GM18858 (cell line): ENCODE results near the gene POU2F2.
A peak's percentile ranks its signal among the peaks of the same experiment; 100 is the strongest.

Experiments used
- ATAC-seq: cut with Tn5 transposase; IDR thresholded peaks from one replicate; pipeline ENCODE4 v1.9.1; 2021; ENCODE audit not compliant: unreplicated experiment

Gene POU2F2

GRCh38 chr19:42132030-42132628 is at the start of gene POU2F2:
POU2F2 (minus strand) TSS chr19:42132446; CDS start chr19:42132411, 35 bp downstream.
- ATAC-seq, result peak; percentile 29

DNA sequence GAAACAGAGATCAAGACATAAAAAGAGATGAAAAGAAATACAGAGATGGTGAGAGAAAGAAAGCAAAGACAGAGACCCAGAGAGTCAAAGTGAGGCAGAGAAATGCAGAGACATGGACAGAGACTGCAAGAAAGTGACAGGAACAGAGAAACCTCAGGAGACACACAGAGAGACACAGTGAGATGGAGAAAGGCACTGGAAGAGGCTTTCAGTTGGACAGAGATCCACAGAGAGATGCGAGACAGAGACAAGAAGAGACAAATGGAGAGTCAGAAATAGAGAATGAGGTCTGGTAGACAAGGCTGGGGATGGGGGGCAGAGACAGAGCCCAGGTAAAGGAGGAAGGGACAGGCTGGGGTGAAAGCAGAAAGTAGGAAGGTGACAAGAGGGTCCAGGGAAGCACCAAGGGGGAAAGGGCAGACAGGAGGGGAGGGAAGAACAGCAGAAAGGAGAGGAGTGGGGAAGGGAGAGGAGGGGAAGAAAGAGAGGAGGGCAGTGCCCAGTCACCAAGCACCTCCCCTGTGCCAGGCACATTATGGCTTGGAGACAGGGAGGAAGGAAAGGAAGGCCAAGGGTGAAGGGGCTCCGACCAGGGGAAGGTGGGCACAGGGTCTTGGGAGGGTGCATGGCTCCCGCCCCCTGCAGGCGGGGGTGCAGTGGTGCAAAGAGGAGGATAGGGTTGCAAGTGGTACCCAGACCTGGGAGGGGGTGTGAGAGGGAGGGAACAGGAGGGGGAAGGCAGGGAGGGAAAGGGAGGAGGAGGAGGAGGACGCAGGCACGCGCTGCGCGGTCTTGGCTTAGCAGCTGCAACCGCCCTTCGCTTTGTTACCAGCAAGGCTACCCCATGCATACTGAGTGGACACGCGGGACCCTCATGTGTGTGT is 46.8 kb upstream of the POU2F2 start:
- no peak for ATAC-seq

- ATAC-seq, result no peak
Observed at GRCh38 chr19:42177686-42178019, 45.4 kb upstream of the POU2F2 start.

GRCh38 chr19:42176990-42177685 is 44.9 kb upstream of the POU2F2 start:
- no peak for ATAC-seq

- no peak for ATAC-seq
Observed at GRCh38 chr19:42176649-42176989, 44.4 kb upstream of the POU2F2 start.

DNA sequence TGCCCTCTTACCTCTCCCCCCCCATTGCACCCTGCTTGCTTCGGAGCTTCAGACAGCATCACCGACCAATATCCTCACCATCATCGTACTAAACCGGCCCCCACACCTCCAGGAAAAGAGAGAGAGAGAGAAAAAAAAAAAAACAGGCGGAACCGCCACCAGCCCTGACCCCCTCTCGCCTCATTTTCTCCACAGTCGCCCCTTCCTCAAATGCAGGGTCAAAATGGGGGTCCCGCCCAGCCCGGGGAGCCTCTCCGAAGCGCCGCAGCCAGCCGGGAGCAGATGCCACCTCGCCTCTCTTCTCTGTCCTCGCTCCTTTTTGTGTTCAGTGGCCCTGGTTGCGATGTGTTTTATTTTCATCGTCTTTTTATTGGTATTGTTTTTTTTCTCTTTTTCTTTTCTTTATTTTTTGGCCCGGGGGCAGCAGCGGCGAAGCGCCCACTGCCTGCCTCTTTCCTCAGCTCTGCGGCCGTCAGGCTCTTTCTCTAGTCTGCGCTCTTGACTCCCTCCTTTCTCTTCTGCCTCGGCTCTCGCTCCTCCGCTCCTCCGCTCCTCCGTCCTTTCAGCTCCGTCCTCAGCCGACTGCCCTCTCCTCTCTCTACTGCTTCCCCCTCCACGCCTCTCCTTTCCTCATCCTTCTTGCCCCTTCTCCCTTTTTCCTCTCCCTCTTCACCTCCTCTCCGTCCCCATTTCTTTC is 43.9 kb upstream of the POU2F2 start:
- no peak for ATAC-seq

DNA sequence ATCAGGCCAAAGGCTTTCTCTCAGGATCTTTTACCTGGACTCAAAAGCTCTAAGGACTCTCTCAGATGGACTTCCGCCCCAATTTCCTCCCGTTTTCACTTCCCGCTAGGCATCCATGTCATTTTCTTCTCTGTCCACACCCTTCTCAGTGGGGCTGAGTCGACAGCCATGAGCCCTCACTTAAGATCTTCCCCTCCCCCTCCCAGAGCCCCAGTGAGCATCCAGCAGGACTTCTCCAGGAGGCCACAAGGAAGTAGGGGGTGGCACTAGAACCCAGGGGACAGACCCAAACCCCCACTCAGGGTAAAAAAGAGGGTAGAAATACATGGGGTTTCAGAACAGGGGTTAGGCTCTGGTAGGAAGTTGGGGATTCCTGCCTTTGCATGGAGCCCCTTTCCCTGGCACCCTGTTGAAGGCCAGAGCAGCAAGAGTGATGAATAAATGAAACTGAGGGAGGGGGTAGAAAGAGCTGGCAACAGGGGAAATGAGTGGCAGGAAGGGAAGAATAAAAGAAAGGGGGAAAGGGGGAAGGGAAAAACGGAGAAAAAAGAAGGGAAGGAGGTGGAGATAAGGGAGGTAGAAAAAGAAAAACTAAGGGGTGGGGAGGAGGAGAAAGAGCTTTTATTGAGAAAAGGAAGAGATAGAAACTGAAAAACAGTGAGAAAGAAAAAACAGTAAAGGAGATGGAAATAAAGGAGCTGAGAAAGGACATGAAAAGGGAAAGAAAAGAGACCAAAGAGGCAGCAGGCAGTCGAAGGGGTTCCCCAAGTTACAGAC is 42.9 kb upstream of the POU2F2 start:
- no peak for ATAC-seq

DNA sequence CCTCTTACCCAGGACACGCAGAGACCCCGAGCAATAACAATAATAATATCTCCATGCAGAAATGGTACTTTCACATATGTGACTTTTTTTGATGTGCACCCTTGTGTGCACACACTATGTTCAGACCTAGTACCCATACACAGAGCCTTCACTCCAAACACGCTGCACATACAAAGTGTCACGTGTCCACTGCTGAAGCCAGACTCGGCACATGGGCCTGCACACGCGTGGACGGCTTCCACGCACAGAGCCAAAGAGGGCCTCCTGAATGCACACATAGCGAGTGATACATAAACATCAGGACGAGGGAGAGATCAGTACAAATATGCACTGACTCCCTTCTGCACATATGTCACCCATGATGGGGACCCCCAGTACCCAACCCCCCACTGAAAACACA is 41.9 kb upstream of the POU2F2 start:
- ATAC-seq, result no peak

DNA sequence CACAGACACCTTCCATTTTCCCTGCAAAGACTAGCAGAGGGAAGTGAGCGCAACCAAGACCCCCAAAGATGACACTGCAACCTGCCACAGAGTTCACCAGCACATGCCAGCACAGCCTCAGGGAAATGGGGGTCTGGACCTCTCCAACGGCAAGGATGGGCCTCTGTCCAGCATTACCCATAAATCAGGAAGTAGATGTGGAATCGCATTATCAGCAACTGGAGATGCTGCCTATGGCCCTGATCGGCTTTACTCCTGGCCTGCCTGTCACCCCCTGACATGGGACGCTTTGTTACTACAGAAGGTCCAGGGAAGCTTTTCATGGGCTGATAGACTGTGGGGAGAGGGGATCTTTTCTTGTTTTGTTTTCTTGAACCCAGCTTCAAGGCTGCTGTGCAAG is 41.4 kb upstream of the POU2F2 start:
- ATAC-seq, result no peak

DNA sequence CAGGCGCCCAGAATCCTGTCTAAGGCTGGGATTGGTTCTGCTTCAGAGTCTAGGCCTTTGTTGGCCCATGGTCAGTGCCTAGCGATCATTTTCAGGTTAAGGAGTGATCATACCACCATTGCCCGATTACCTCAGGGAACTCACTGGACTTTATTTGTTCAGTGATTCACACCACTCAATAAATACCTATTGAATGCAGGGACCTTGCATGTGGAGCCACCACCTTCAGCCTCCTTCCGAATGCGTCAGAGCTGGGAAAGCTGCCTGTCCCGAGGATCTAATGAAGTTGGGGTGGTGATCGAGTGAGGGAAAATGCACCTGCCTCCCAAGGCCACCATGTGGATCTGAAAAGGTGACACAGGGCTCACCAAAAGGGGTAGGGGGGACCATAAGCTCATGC is 40.0 kb upstream of the POU2F2 start:
- no peak for ATAC-seq

- ATAC-seq, result no peak
Observed at GRCh38 chr19:42170715-42171114, 38.5 kb upstream of the POU2F2 start.

- no peak for ATAC-seq
Observed at GRCh38 chr19:42169486-42170413, 37.5 kb upstream of the POU2F2 start.

DNA sequence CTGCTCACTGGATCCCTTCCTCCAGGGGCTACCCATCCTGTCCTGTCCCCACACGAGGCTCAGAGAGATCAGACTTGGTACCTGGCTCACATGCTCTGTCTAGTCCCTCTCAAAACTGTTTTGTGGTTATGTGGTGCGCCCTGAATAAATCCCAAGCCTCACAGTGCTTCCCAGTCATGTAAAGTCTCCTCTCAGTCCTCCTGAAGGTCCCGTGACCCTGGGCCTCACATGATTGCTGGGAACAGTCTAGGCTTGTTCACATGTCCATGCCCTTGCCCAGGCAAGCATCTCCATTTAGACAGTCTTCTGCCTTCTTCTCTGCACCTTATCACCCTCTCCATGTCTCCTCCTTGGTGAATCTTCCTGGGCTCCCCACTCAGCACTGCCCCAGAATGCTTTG is 36.0 kb upstream of the POU2F2 start:
- ATAC-seq, result no peak

- ATAC-seq, result no peak
Observed at GRCh38 chr19:42166316-42166715, 34.1 kb upstream of the POU2F2 start.

DNA sequence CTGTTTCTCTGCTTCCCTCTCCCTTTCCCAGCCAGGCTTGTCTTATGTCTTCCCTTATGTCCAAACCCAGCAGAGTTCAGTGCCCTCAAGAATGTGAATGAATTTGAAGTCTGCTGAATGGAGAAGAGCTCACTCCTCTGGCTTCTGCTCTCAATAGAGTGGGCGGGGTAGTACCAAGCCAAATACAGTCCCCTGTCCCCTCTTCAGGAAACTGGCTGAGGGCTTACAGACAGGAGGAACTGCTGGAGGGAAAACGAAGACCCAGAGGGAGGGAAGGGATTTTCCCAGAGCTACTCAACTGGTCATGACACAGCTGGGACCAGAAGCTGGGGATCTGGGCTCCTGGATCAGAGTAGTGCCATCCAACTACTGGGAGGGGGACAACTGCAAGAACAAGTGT is 32.9 kb upstream of the POU2F2 start:
- no peak for ATAC-seq

GRCh38 chr19:42161616-42162263 is 29.5 kb upstream of the POU2F2 start:
- ATAC-seq, result no peak

DNA sequence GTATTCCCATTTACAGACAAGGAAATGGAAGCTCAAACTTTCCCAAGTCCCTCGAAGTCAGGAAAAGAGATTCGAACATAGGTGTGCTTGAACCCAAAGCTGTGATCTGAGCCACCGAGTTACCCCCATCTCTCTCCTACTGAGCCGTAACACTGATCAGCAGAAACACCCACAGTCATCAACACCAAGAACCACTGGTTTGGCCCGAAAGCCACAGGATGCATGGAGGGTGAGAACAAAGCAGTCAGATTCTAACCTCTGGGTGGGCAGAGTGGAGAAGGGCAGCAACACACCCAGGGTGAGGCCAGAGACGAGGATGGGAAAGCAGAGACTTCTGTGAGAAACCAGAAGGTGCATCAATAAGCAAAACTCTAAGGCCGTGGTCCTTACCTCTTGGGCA is 27.7 kb upstream of the POU2F2 start:
- ATAC-seq, result no peak

DNA sequence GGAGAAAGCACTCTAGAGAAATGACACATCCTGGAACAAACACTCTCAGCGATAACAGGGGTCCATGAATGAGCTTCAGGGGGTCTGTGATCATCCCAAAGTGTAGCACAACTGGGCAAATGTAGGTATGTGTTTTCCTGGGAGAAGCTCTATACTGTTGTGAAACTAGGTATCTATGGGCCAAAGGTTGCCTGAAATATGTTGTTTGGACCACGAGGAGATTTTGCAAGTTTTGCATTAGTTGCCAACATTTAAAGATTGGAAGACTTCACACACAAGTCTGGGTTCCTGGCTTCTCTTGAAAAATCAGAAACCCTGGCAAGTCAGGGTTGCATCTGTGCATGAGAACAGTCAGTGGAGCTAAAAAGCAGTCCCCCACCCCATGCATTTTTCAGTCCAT is 26.7 kb upstream of the POU2F2 start:
- ATAC-seq, result no peak

DNA sequence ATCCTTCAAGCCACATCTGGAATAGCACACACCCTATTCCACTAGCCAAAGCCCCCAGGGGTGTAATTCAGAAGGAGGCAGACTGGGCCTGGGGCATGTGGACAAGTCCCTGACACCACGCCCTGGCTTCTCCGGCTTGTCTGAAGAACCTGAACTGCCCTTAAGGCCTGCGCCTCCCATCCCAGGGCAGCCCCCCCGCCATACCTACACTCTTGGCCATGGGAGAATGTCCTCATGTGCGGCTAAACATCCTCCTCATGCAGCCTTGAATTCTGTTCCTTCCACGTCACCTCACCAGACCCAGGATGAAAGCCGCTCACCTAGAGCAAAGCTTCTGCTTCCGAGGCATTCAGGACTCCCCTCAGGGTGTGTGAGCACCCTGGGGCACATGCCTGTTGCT is 24.3 kb upstream of the POU2F2 start:
- no peak for ATAC-seq
